HepG2 (cell line): ENCODE data around the gene DNAJC8. TPM values are rescaled to one million over a fixed set of nuclear protein-coding genes. Genes with fewer than 3 reads are reported as not detected.

ENCODE experiments used
- ATAC-seq: fragments of 200-7000 bp; cut with Tn5 transposase; 3 replicates; pipeline ENCODE4 v1.9.1; 2020; ENCODE audit warnings: mild to moderate bottlenecking, moderate library complexity
- BruUV-seq: library from RNA; stranded (reverse); fragments of 400-500 nt; replicated peaks from 2 replicates; lab custom pipeline; 2021; lab: Mats Ljungman, UMichigan
- CTCF ChIA-PET: fragments of 300-600 bp; formaldehyde crosslinking; extraction: SDS; loops from one replicate; lab custom pipeline; 2021; ENCODE audit warnings: low total read pairs, inconsistent platforms, low intra/inter-chr PET ratio; lab: Yijun Ruan, JAX
- POLR2A ChIA-PET: fragments of 350-600 bp; sonication (Branson Sonifier 250); formaldehyde crosslinking; loops from one replicate; lab custom pipeline; 2020; ENCODE audit warnings: antibody characterized with exemption, inconsistent platforms; lab: Yijun Ruan, JAX
- DNase-seq: peaks from one replicate; pipeline ENCODE4 v3.0.0-alpha.2; 2015; ENCODE audit warnings: low spot score
- FAIRE-seq: peaks from 3 replicates; lab custom pipeline; 2011; peaks lifted over from hg19 to GRCh38; lab: Jason Lieb, UNC
- H2AFZ ChIP-seq: one replicate; pipeline ENCODE4 v1.6.1; 2011; ENCODE audit warnings: low read length, inconsistent platforms
- H3K27ac ChIP-seq: fragments of 300-600 bp; 3 replicates; pipeline ENCODE4 v1.8.0; 2011; ENCODE audit warnings: mixed run types, mild to moderate bottlenecking, mixed read lengths, low read length, inconsistent platforms; ENCODE audit not compliant: insufficient read depth; ENCODE audit errors: extremely low read length
- H3K27me3 ChIP-seq, 2 experiments: fragments of 200-600 bp in 1 of 2; 2 replicates in 1 of 2; 3 replicates in 1 of 2; pipeline versions ENCODE4 v1.6.0 to v1.8.0; 2011; ENCODE audit warnings: low read length in 2 of 2, mild to moderate bottlenecking in 2 of 2, moderate library complexity in 2 of 2, inconsistent platforms in 1 of 2; ENCODE audit not compliant: insufficient read depth in 2 of 2, control insufficient read depth in 1 of 2
- H3K36me3 ChIP-seq, 2 experiments: fragments of 200-600 bp in 1 of 2; replicated peaks in 1 of 2; 2 replicates in 1 of 2; 3 replicates in 1 of 2; pipeline versions ENCODE4 v1.5.1 to v1.8.0; 2011; ENCODE audit warnings: low read length in 2 of 2, inconsistent platforms in 1 of 2; ENCODE audit not compliant: insufficient read depth in 2 of 2, control insufficient read depth in 1 of 2
- H3K4me1 ChIP-seq: 2 replicates; pipeline ENCODE4 v1.5.1; 2012; ENCODE audit warnings: low read length, inconsistent platforms; ENCODE audit not compliant: insufficient read depth
- H3K4me2 ChIP-seq: 2 replicates; pipeline ENCODE4 v1.6.0; 2011; ENCODE audit warnings: low read depth, low read length, inconsistent platforms
- H3K4me3 ChIP-seq, 3 experiments: fragments of 200-600 bp in 1 of 3; sonication (generic), shearing (Covaris generic) in 1 of 3; replicated peaks in 1 of 3; 2 replicates each; pipeline ENCODE4 v1.5.1; 2011 to 2016; ENCODE audit warnings: low read length in 3 of 3, inconsistent platforms in 2 of 3, low read depth in 2 of 3, mild to moderate bottlenecking in 2 of 3, control low read depth in 1 of 3, mixed read lengths in 1 of 3; ENCODE audit not compliant: insufficient read depth in 1 of 3
- H3K79me2 ChIP-seq: one replicate; pipeline ENCODE4 v1.6.1; 2011; ENCODE audit warnings: low read length, inconsistent platforms; ENCODE audit not compliant: insufficient read depth
- H3K9ac ChIP-seq: 2 replicates; pipeline ENCODE4 v1.6.0; 2011; ENCODE audit warnings: mild to moderate bottlenecking, low read depth, low read length, inconsistent platforms; ENCODE audit not compliant: insufficient read depth
- H3K9me3 ChIP-seq: 2 replicates; pipeline ENCODE4 v1.5.1; 2012; ENCODE audit warnings: mild to moderate bottlenecking, low read length
- H4K20me1 ChIP-seq: 2 replicates; pipeline ENCODE4 v1.6.0; 2011; ENCODE audit warnings: inconsistent platforms, mild to moderate bottlenecking, low read length, moderate library complexity; ENCODE audit not compliant: insufficient read depth
- ATF5 ChIP-seq: sonication (generic); formaldehyde crosslinking; IDR thresholded peaks from 2 replicates; pipeline ENCODE4 v1.4.0; 2020; ENCODE audit warnings: mild to moderate bottlenecking, low read depth, missing genetic modification reagents
- CTCF ChIP-seq: sonication (generic); formaldehyde crosslinking; IDR thresholded peaks from 2 replicates; pipeline ENCODE4 v1.5.0; 2020; ENCODE audit warnings: mild to moderate bottlenecking, missing genetic modification reagents, moderate library complexity
- DZIP1 ChIP-seq: sonication (generic); formaldehyde crosslinking; IDR thresholded peaks from 2 replicates; pipeline ENCODE4 v1.5.0; 2020; ENCODE audit warnings: mild to moderate bottlenecking, missing genetic modification reagents
- HOXA7 ChIP-seq: sonication (generic); formaldehyde crosslinking; IDR thresholded peaks from 2 replicates; pipeline ENCODE4 v1.8.1; 2022; ENCODE audit warnings: mild to moderate bottlenecking, missing genetic modification reagents, moderate library complexity
- KDM1A ChIP-seq: IDR thresholded peaks from 2 replicates; pipeline ENCODE4 v1.6.1; 2016; ENCODE audit warnings: missing compliant biosample characterization
- MAFF ChIP-seq: IDR thresholded peaks from 2 replicates; pipeline ENCODE4 v1.6.1; 2011; ENCODE audit warnings: low read depth, low read length, improper control_type of control experiment
- NONO ChIP-seq, 2 experiments: fragments of 450-650 bp in 1 of 2; sonication (generic) in 1 of 2; formaldehyde crosslinking in 1 of 2; IDR thresholded peaks in 1 of 2; conservative IDR thresholded peaks in 1 of 2; 2 replicates each; pipeline versions ENCODE4 v1.6.1 to v1.8.0; 2017 to 2022; ENCODE audit warnings: mild to moderate bottlenecking in 1 of 2, missing genetic modification reagents in 1 of 2, moderate library complexity in 1 of 2
- SMAD3 ChIP-seq: sonication (generic); formaldehyde crosslinking; IDR thresholded peaks from 2 replicates; pipeline ENCODE4 v1.4.0; 2020; ENCODE audit warnings: missing genetic modification reagents
- SRSF9 ChIP-seq: fragments of 200-400 bp; formaldehyde crosslinking; IDR thresholded peaks from 2 replicates; pipeline ENCODE4 v1.6.1; 2018; ENCODE audit warnings: borderline replicate concordance, mild to moderate bottlenecking, low read depth, low read length; ENCODE audit not compliant: insufficient read depth, poor library complexity, severe bottlenecking
- ZMYM3 ChIP-seq: sonication (generic); formaldehyde crosslinking; IDR thresholded peaks from 2 replicates; pipeline ENCODE4 v1.5.1; 2020; ENCODE audit warnings: mild to moderate bottlenecking, missing genetic modification reagents
- ZNF3 ChIP-seq: IDR thresholded peaks from 2 replicates; pipeline ENCODE4 v1.7.0; 2017; ENCODE audit warnings: inconsistent platforms
- ZNF33A ChIP-seq: sonication (generic); formaldehyde crosslinking; IDR thresholded peaks from 2 replicates; pipeline ENCODE4 v1.5.1; 2020; ENCODE audit warnings: missing genetic modification reagents, mild to moderate bottlenecking, moderate library complexity, borderline replicate concordance
- ZNF350 ChIP-seq: sonication (generic); formaldehyde crosslinking; IDR thresholded peaks from 2 replicates; pipeline ENCODE4 v1.4.0; 2020; ENCODE audit warnings: mild to moderate bottlenecking, low read depth, missing genetic modification reagents, borderline replicate concordance
- ZNF614 ChIP-seq: IDR thresholded peaks from 2 replicates; pipeline ENCODE4 v1.6.1; 2018; ENCODE audit warnings: missing biosample characterization, missing genetic modification reagents, inconsistent platforms, borderline replicate concordance
- ZNF629 ChIP-seq: sonication (generic); formaldehyde crosslinking; conservative IDR thresholded peaks from 2 replicates; pipeline ENCODE4 v1.5.0; 2020; ENCODE audit warnings: missing genetic modification reagents
- ZNF770 ChIP-seq: sonication (generic); formaldehyde crosslinking; IDR thresholded peaks from 2 replicates; pipeline ENCODE4 v1.5.0; 2020; ENCODE audit warnings: mild to moderate bottlenecking, missing genetic modification reagents
- ZNF777 ChIP-seq: sonication (generic); formaldehyde crosslinking; IDR thresholded peaks from 2 replicates; pipeline ENCODE4 v1.4.0; 2020; ENCODE audit warnings: missing genetic modification reagents
- WGBS: methylation state at CpG from one replicate; pipeline ENCODE4 v1.1.6; 2017; ENCODE audit warnings: low lambda C conversion rate; 5-methylcytosine and 5-hydroxymethylcytosine counted together
- in situ Hi-C: cut with HindIII; loops from 2 replicates; pipeline ENCODE4 v1.10.0; 2017; ENCODE audit warnings: low pct_unique_long_range_greater_than_20kb; ENCODE audit not compliant: extremely low pct_ligation_motif_present
- intact Hi-C: fragments of 100-400 bp; cut with micrococcal nuclease; formaldehyde crosslinking; loops from one replicate; pipeline ENCODE4 v1.10.0; 2022; ENCODE audit not compliant: unreplicated experiment
- polyA plus RNA-seq, 8 experiments: library from polyadenylated mRNA; depleted of rRNA in 3 of 8; stranded (reverse) in 7 of 8; unstranded in 1 of 8; fragments of >200 nt; fragmentation: Illumina TruSeq in 4 of 8; extraction: Trizol in 4 of 8; gene quantifications; 2 replicates each; pipeline versions ENCODE4 v1.2.1 to v1.2.3, GENCODE V29; 2011 to 2016; ENCODE audit warnings: low read depth in 4 of 8, missing spikeins in 1 of 8, mixed read lengths in 1 of 8; ENCODE audit not compliant: insufficient read depth in 1 of 8
- total RNA-seq, 5 experiments: library from RNA; depleted of rRNA; stranded (reverse); fragments of >200 nt; fragmentation: Illumina TruSeq; extraction: Trizol; gene quantifications; 2 replicates each; pipeline ENCODE4 v1.2.3, GENCODE V29; 2016; ENCODE audit warnings: low read depth in 1 of 5

Gene DNAJC8
- total and polyA plus RNA-seq, 2 of the 13 experiments (the other 11 are each of a cell fraction or from before 2014, with no cell fraction given) = 54.5 to 126 TPM

- in situ Hi-C loops (loop anchor here (5.0 to 25.0 kb wide), 2 partner anchors 117 to 337 kb away; partner anchors contain the start of genes PHACTR4 and RAB42), intact Hi-C loops (no loop called here)
- no peak for ATAC-seq
- H3K79me2 ChIP-seq = no peaks in the 10 kb centered on the region
- H3K4me1 ChIP-seq = peaks cover 39% of the 10 kb centered on the region
- 6% methylated on average over 4 of the region's 4 CpGs for WGBS
- CTCF ChIA-PET = no interaction called here
- no peaks in the 10 kb centered on the region for H3K27me3 ChIP-seq
- no TSS peak for BruUV-seq
- H4K20me1 ChIP-seq = no peaks in the 10 kb centered on the region
- H3K4me3 ChIP-seq = 0 out of 6 replicates have a peak overlapping the region, but pooled peaks of 1 of the 3 experiments have one; percentile 3
- H3K36me3 ChIP-seq = no peaks in the 10 kb centered on the region
- FAIRE-seq = no peak
- POLR2A ChIA-PET = interaction anchor here (0.7 to 4.5 kb wide), 11 partner anchors 8 to 399 kb away, joined by 3 to 61 read pairs (median 13); partner anchors contain the start of genes ATP5IF1, EYA3, MED18 and PHACTR4
- no peak overlapping the region for H2AFZ ChIP-seq
- H3K9me3 ChIP-seq = no peaks in the 10 kb centered on the region
- no peak overlapping the region for H3K27ac ChIP-seq
- peak overlapping the region; percentile 13; the same call in 1 of the 2 replicates for H3K9ac ChIP-seq
- DNase-seq = no peak
- H3K4me2 ChIP-seq = peak overlapping the region; percentile 98
- TF ChIP-seq ZNF33A (CRISPR knock-in tag) (no peak), MAFF (peak; percentile 93), ZNF770 (peak; percentile 3; the same call in 1 of the 2 replicates), ZMYM3 (CRISPR knock-in tag) (peak; percentile 19; the same call in 1 of the 2 replicates), NONO (IDR thresholded peaks at IDR 0.05) (no peak), NONO (CRISPR knock-in tag; conservative IDR thresholded peaks at IDR 0.05) (no peak), ZNF629 (CRISPR knock-in tag) (peak; percentile 94), ZNF614 (CRISPR knock-in tag) (no peak), ZNF777 (CRISPR knock-in tag) (no peak), ATF5 (no peak), DZIP1 (no peak), SRSF9 (no peak), HOXA7 (CRISPR knock-in tag) (no peak), CTCF (CRISPR knock-in tag) (no peak), ZNF3 (CRISPR knock-in tag) (peak; percentile 25), KDM1A (CRISPR knock-in tag) (peak; percentile 96; the same call in 1 of the 2 replicates), ZNF350 (no peak), SMAD3 (0 out of 2 replicates have a peak, but pooled peaks have one; percentile 33)
Observed at GRCh38 chr1:28249866-28250295, 17.1 kb upstream of the DNAJC8 start.
